Lower leg skin (tissue), 4 donors: ENCODE data around the gene FLG. TPM values are rescaled to one million over a fixed set of nuclear protein-coding genes. Genes with fewer than 3 reads are reported as not detected.
A peak's percentile ranks its signal among the peaks of the same experiment; 100 is the strongest.
"Not testable (repeated sequence)": the region's sequence is repeated elsewhere in the genome, so short reads cannot be mapped to it uniquely, and the experiment has no call there.

Experiments used
- DNase-seq, 2 donors: peaks; one replicate each; pipeline ENCODE4 v3.0.0-alpha.2; 2019; ENCODE audit warnings: low spot score in 2 of 2
- H3K4me3 ChIP-seq: fragments of 200-600 bp; sonication (generic); 2 replicates; pipeline ENCODE4 v1.5.1; 2017; ENCODE audit warnings: mild to moderate bottlenecking, low read depth; ENCODE audit not compliant: poor library complexity, severe bottlenecking
- CTCF ChIP-seq, 3 donors: fragments of 450-650 bp; IDR thresholded peaks; one replicate each; pipeline ENCODE4 v1.5.1; 2016; ENCODE audit warnings: antibody characterized with exemption in 3 of 3, mild to moderate bottlenecking in 3 of 3, moderate library complexity in 2 of 3
- POLR2A ChIP-seq, 2 donors: fragments of 450-650 bp; IDR thresholded peaks; one replicate each; pipeline ENCODE4 v1.6.1; 2016 to 2017; ENCODE audit warnings: antibody characterized with exemption in 2 of 2, mild to moderate bottlenecking in 1 of 2, moderate library complexity in 1 of 2
- WGBS, 2 donors: methylation state at CpG; one replicate each; pipeline ENCODE4 v1.1.5; 2018; 5-methylcytosine and 5-hydroxymethylcytosine counted together
- intact Hi-C: fragments of 100-400 bp; cut with DNase I; formaldehyde crosslinking; loops from one replicate; pipeline ENCODE4 v1.15.0; 2023; ENCODE audit warnings: low total_unique reads
- total RNA-seq, 4 donors: library from RNA; depleted of rRNA; stranded (reverse); fragments of >200 nt; gene quantifications; one replicate each; pipeline ENCODE4 v1.1.0, GENCODE V29; 2016

FLG gene
- total RNA-seq, 4 donors from 2014 or later, result 4,019 to 5,303 (median 4,173) TPM

GRCh38 chr1:152328801-152329391 is 3.9 kb upstream of the FLG start:
- no peak overlapping the region for H3K4me3 ChIP-seq
- intact Hi-C loops, result no loop called here
- DNase-seq, result no peak
- 82 to 92% methylated on average over 1 of the region's 1 CpG for WGBS, 2 donors
- no peak for TF ChIP-seq CTCF (IDR thresholded peaks at IDR 0.05)
- TF ChIP-seq POLR2A (IDR thresholded peaks at IDR 0.05), result no peak

GRCh38 chr1:152313970-152314369 is 11.1 kb downstream of the FLG start:
- H3K4me3 ChIP-seq, result no peak overlapping the region
- 94 to 100% methylated on average over 1 of the region's 1 CpG for WGBS, 2 donors
- no peak for DNase-seq
- TF ChIP-seq CTCF (IDR thresholded peaks at IDR 0.05) (no peak), POLR2A (IDR thresholded peaks at IDR 0.05) (no peak)
- intact Hi-C loops, result no loop called here

- DNase-seq, result peak in 1 of 2 donors; percentile 74
- TF ChIP-seq CTCF (IDR thresholded peaks at IDR 0.05) (no peak), POLR2A (IDR thresholded peaks at IDR 0.05) (no peak)
- intact Hi-C loops, result no loop called here
- 91 to 94% methylated on average over 21 of the region's 21 CpGs for WGBS, 2 donors
- no peak overlapping the region for H3K4me3 ChIP-seq
Measured at GRCh38 chr1:152313319-152313801, 11.7 kb downstream of the FLG start.

- H3K4me3 ChIP-seq, intact Hi-C loops, DNase-seq: not testable (repeated sequence)
- WGBS, 2 donors, result 93 to 95% methylated on average over 13 of the region's 13 CpGs
Measured at GRCh38 chr1:152312169-152312568, 12.9 kb downstream of the FLG start.

- no peak for DNase-seq
- 94% methylated on average over 6 to 9 of the region's 9 CpGs for WGBS, 2 donors
- intact Hi-C loops, result no loop called here
- H3K4me3 ChIP-seq, result no peak overlapping the region
- no peak for TF ChIP-seq CTCF (IDR thresholded peaks at IDR 0.05)
- no peak for TF ChIP-seq POLR2A (IDR thresholded peaks at IDR 0.05)
Measured at GRCh38 chr1:152309955-152310354, 15.1 kb downstream of the FLG start.

- H3K4me3 ChIP-seq, intact Hi-C loops: not testable (repeated sequence)
- DNase-seq, result peak in 1 of 2 donors; percentile 75
- WGBS, 2 donors, result 77 to 92% methylated on average over 17 of the region's 17 CpGs
Measured at GRCh38 chr1:152309320-152309901, 15.6 kb downstream of the FLG start.

- WGBS, 2 donors, result 76 to 96% methylated on average over 7 of the region's 7 CpGs
- intact Hi-C loops, H3K4me3 ChIP-seq: not testable (repeated sequence)
- peak in 1 of 2 donors; percentile 72 for DNase-seq
Measured at GRCh38 chr1:152308758-152309157, 16.3 kb downstream of the FLG start.

- peak in 1 of 2 donors; percentile 73 for DNase-seq
- H3K4me3 ChIP-seq, intact Hi-C loops: not testable (repeated sequence)
- 88 to 95% methylated on average over 3 to 4 of the region's 8 CpGs for whole genome bisulfite sequencing, 2 donors
Measured at GRCh38 chr1:152307970-152308369, 17.1 kb downstream of the FLG start.

GRCh38 chr1:152306123-152306522 is 18.9 kb downstream of the FLG start:
- WGBS, 2 donors, result 90 to 94% methylated on average over 10 of the region's 10 CpGs
- peak in 1 of 2 donors; percentile 82 for DNase-seq
- intact Hi-C loops, H3K4me3 ChIP-seq: not testable (repeated sequence)

- WGBS, 2 donors, result 94 to 96% methylated on average over 10 to 12 of the region's 12 CpGs
- intact Hi-C loops, H3K4me3 ChIP-seq, DNase-seq: not testable (repeated sequence)
Measured at GRCh38 chr1:152304773-152305172, 20.3 kb downstream of the FLG start.
